BLaER1 (cell line): ENCODE measurements around the gene REC114.
"Not testable (repeated sequence)": the region's sequence is repeated elsewhere in the genome, so short reads cannot be mapped to it uniquely, and the experiment has no call there.

Experiments used
- H3K27ac ChIP-seq: shearing (Covaris generic); formaldehyde crosslinking; 2 replicates; pipeline ENCODE4 v1.8.1; 2022
- H3K27me3 ChIP-seq: shearing (Covaris generic); formaldehyde crosslinking; 2 replicates; pipeline ENCODE4 v1.8.1; 2022
- H3K36me3 ChIP-seq: shearing (Covaris generic); formaldehyde crosslinking; 2 replicates; pipeline ENCODE4 v1.8.1; 2022
- H3K4me1 ChIP-seq: shearing (Covaris generic); formaldehyde crosslinking; 2 replicates; pipeline ENCODE4 v1.8.1; 2022
- H3K4me2 ChIP-seq: shearing (Covaris generic); formaldehyde crosslinking; 2 replicates; pipeline ENCODE4 v1.8.1; 2022
- H3K4me3 ChIP-seq: shearing (Covaris generic); formaldehyde crosslinking; 2 replicates; pipeline ENCODE4 v1.8.1; 2022
- H3K9ac ChIP-seq: shearing (Covaris generic); formaldehyde crosslinking; 2 replicates; pipeline ENCODE4 v1.8.1; 2022
- H3K9me3 ChIP-seq: shearing (Covaris generic); formaldehyde crosslinking; 2 replicates; pipeline ENCODE4 v1.8.1; 2022
- H4K20me1 ChIP-seq: shearing (Covaris generic); formaldehyde crosslinking; 2 replicates; pipeline ENCODE4 v1.8.1; 2022
- Cebpa-rat ChIP-seq: shearing (Covaris generic); IDR thresholded peaks from 2 replicates; pipeline ENCODE4 v1.8.1; 2022

The REC114 gene

GRCh38 chr15:73548925-73549324, 106.0 kb downstream of the REC114 start:
- H3K36me3 ChIP-seq, H3K9me3 ChIP-seq, H3K4me1 ChIP-seq, H4K20me1 ChIP-seq, H3K4me3 ChIP-seq, H3K4me2 ChIP-seq, H3K27me3 ChIP-seq, H3K27ac ChIP-seq, H3K9ac ChIP-seq: not testable (repeated sequence)
- TF ChIP-seq Cebpa-rat: peak; percentile 31; the same call in 1 of the 2 replicates

GRCh38 chr15:73550190-73550589, 107.2 kb downstream of the REC114 start:
- Histone ChIP-seq H3K9me3 (no peaks in the 10 kb centered on the region), H3K4me1 (peaks cover 6% of the 10 kb centered on the region; the same call in 1 of the 2 replicates), H3K9ac (no peak overlapping the region), H3K4me3 (no peak overlapping the region), H3K27me3 (no peaks in the 10 kb centered on the region), H4K20me1 (no peaks in the 10 kb centered on the region), H3K4me2 (no peak overlapping the region), H3K36me3 (no peaks in the 10 kb centered on the region), H3K27ac (no peak overlapping the region)
- no peak for TF ChIP-seq Cebpa-rat

DNA sequence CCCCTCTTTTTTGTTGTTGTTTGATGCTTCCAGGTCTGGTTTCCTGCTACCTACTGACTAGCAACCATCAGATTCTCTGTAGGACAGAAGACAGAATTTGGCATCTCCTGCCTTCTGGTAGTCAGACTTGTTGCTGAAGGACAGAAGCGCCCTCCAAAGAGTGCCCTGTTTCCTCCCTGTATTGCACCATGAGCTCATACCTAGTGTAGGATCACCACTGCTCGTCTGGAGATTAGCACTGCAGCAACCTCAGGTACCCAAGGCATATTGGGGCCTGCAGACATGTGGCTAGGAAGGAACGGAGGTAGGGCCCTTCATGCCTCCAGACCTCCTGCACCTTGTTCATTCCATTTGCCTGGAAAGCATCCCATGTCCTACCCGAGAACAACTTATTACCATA, 112.1 kb downstream of the REC114 start:
- peaks cover 55% of the 10 kb centered on the region for H3K4me1 ChIP-seq
- H3K9ac ChIP-seq: no peak overlapping the region
- H3K27ac ChIP-seq: no peak overlapping the region
- no peak overlapping the region for H3K4me2 ChIP-seq
- no peak for TF ChIP-seq Cebpa-rat
- no peaks in the 10 kb centered on the region for H3K27me3 ChIP-seq
- H3K4me3 ChIP-seq: no peak overlapping the region
- H3K9me3 ChIP-seq: no peaks in the 10 kb centered on the region
- peaks cover 3% of the 10 kb centered on the region; the same call in 1 of the 2 replicates for H3K36me3 ChIP-seq
- no peaks in the 10 kb centered on the region for H4K20me1 ChIP-seq

- H3K27me3 ChIP-seq: no peaks in the 10 kb centered on the region
- no peak for TF ChIP-seq Cebpa-rat
- H4K20me1 ChIP-seq: 0 out of 2 replicates have a peak, but pooled peaks cover 2% of the 10 kb centered on the region
- H3K27ac ChIP-seq: no peak overlapping the region
- peaks cover 57% of the 10 kb centered on the region for H3K4me1 ChIP-seq
- H3K9ac ChIP-seq: no peak overlapping the region
- peaks cover 31% of the 10 kb centered on the region for H3K36me3 ChIP-seq
- no peaks in the 10 kb centered on the region for H3K9me3 ChIP-seq
- H3K4me3 ChIP-seq: no peak overlapping the region
- peak overlapping the region; percentile 33 for H3K4me2 ChIP-seq
These were observed 115.6 kb downstream of the REC114 start for GRCh38 chr15:73558529-73558928.

DNA sequence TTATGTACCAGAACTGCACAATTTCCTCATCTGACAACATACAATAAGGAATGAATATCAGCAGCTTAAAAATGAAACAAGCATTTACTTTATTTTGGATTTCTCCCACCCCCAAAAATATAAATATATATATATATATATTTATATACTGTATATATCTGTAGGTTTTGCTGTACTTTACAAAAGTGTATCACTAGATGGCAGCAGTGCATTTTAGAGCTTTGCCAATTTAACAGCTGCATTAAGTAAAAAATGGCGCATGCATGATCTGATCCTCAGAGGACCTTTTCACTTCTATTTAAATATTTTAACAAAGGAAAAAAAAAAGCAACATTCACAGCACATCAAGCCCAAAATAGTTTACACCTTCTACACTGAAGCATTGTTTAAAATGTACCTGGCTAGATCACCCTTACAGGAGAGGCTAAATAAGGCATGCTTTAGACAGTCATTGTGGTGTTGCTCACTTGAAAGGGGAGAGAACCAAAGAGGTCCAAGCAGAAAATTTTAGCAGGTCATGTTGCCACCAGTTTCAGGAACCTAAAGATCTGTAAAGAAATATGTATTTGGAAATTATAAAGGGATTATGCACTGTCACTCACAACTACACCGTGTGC, 117.6 kb downstream of the REC114 start:
- H3K36me3 ChIP-seq: peaks cover 51% of the 10 kb centered on the region

DNA sequence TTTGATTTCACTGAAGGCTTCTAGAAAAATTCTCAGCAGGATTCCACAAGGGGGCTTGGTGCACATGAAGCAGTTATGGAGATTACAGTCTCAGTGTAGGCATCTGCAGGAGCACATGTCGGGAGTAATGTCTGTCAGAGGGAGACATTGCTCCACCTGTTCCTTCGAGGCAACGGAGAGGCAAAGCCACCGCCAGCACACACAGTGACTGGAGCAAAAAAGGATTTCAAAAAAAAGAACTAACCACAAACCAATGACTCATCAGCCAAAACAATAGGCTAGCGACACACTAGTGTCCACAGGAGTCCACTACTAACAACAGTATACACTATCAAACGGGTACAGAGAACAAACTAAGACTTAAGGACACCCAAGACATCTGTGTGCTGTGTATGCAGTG, 121.3 kb downstream of the REC114 start:
- Histone ChIP-seq H3K27me3 (no peaks in the 10 kb centered on the region), H3K4me1 (peaks cover 20% of the 10 kb centered on the region), H3K9ac (0 out of 2 replicates have a peak overlapping the region, but pooled peaks have one; percentile 18), H4K20me1 (peaks cover 31% of the 10 kb centered on the region; the same call in 1 of the 2 replicates), H3K4me3 (no peak overlapping the region), H3K27ac (no peak overlapping the region), H3K9me3 (no peaks in the 10 kb centered on the region), H3K36me3 (peaks cover 86% of the 10 kb centered on the region), H3K4me2 (peak overlapping the region; percentile 5; the same call in 1 of the 2 replicates)
- no peak for TF ChIP-seq Cebpa-rat

More for the DNA sequence above, 117.6 kb downstream of the REC114 start:
- H3K27me3 ChIP-seq: no peaks in the 10 kb centered on the region
- H3K9me3 ChIP-seq: no peaks in the 10 kb centered on the region
- H3K4me1 ChIP-seq: peaks cover 56% of the 10 kb centered on the region
- no peak overlapping the region for H3K4me3 ChIP-seq
- H3K4me2 ChIP-seq: no peak overlapping the region
- TF ChIP-seq Cebpa-rat: no peak
- H3K9ac ChIP-seq: no peak overlapping the region
- peaks cover 23% of the 10 kb centered on the region; the same call in 1 of the 2 replicates for H4K20me1 ChIP-seq
- no peak overlapping the region for H3K27ac ChIP-seq

DNA sequence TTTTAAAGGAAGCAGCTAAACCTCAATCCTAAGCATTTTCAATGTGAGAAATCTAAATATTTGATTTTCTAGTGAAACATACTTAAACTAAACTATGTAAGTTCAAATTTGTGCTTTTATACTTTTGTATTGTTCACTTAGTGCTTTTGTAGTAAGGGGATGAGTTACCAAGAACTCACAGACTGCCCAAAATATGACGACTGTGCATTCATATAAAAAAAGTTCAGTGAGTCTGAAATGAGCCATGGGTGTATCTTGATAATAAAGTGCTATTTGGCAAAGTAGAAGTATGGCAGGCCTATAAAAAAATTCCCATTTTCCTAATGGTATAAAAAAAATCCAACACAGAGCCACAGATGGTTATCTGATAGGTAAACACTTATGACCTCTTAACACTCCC, 124.1 kb downstream of the REC114 start:
- peaks cover 98% of the 10 kb centered on the region for H3K36me3 ChIP-seq
- no peak overlapping the region for H3K9ac ChIP-seq
- peaks cover 31% of the 10 kb centered on the region; the same call in 1 of the 2 replicates for H4K20me1 ChIP-seq
- H3K9me3 ChIP-seq: no peaks in the 10 kb centered on the region
- no peak overlapping the region for H3K4me2 ChIP-seq
- H3K27ac ChIP-seq: no peak overlapping the region
- TF ChIP-seq Cebpa-rat: no peak
- no peaks in the 10 kb centered on the region for H3K27me3 ChIP-seq
- H3K4me1 ChIP-seq: peaks cover 9% of the 10 kb centered on the region; the same call in 1 of the 2 replicates
- H3K4me3 ChIP-seq: no peak overlapping the region

GRCh38 chr15:73568564-73569280, 125.8 kb downstream of the REC114 start:
- Histone ChIP-seq H3K36me3 (peaks cover 98% of the 10 kb centered on the region), H3K4me2 (no peak overlapping the region), H3K27ac (no peak overlapping the region), H3K4me1 (peaks cover 9% of the 10 kb centered on the region; the same call in 1 of the 2 replicates), H3K27me3 (no peaks in the 10 kb centered on the region), H4K20me1 (peaks cover 27% of the 10 kb centered on the region; the same call in 1 of the 2 replicates), H3K4me3 (no peak overlapping the region), H3K9ac (no peak overlapping the region), H3K9me3 (no peaks in the 10 kb centered on the region)
- TF ChIP-seq Cebpa-rat: no peak

GRCh38 chr15:73569361-73569760, 126.4 kb downstream of the REC114 start:
- no peak for TF ChIP-seq Cebpa-rat
- Histone ChIP-seq H3K9ac (no peak overlapping the region), H3K27me3 (no peaks in the 10 kb centered on the region), H3K9me3 (no peaks in the 10 kb centered on the region), H4K20me1 (peaks cover 21% of the 10 kb centered on the region; the same call in 1 of the 2 replicates), H3K4me3 (no peak overlapping the region), H3K4me1 (peaks cover 6% of the 10 kb centered on the region; the same call in 1 of the 2 replicates), H3K27ac (no peak overlapping the region), H3K36me3 (peaks cover 98% of the 10 kb centered on the region), H3K4me2 (no peak overlapping the region)
